GM19025 (cell line): Measurements from ENCODE around the gene TGM6.

Experiments
- ATAC-seq: cut with Tn5 transposase; IDR thresholded peaks from one replicate; pipeline ENCODE4 v1.9.1; 2021; ENCODE audit warnings: mild to moderate bottlenecking, low read depth, moderate library complexity; ENCODE audit not compliant: unreplicated experiment

Gene TGM6

GRCh38 chr20:2476742-2477615, 96.3 kb downstream of the TGM6 start:
- ATAC-seq, result no peak

GRCh38 chr20:2480381-2480780, 99.7 kb downstream of the TGM6 start:
- no peak for ATAC-seq
